Calu3 (cell line): ENCODE data around the gene TMEM266. TPM values are rescaled to one million over a fixed set of nuclear protein-coding genes. Genes with fewer than 3 reads are reported as not detected.
A peak's percentile ranks its signal among the peaks of the same experiment; 100 is the strongest.

Experiments
- BruUV-seq: library from RNA; stranded (reverse); fragments of 400-500 nt; replicated peaks from 2 replicates; lab custom pipeline; 2021; lab: Mats Ljungman, UMichigan
- CTCF ChIA-PET: fragments of 300-600 bp; sonication (Branson Sonifier 250); formaldehyde crosslinking; loops from one replicate; lab custom pipeline; 2022; ENCODE audit warnings: antibody characterized with exemption; lab: Charles Lee
- DNase-seq: peaks from one replicate; pipeline ENCODE4 v3.0.0; 2022
- H3K27ac Mint-ChIP-seq: one replicate; pipeline ENCODE4 v1.8.0; 2022; ENCODE audit warnings: mixed read lengths; ENCODE audit not compliant: unreplicated experiment
- H3K27me3 Mint-ChIP-seq: one replicate; pipeline ENCODE4 v1.8.0; 2022; ENCODE audit warnings: mixed read lengths; ENCODE audit not compliant: unreplicated experiment
- H3K36me3 Mint-ChIP-seq: one replicate; pipeline ENCODE4 v1.8.0; 2022; ENCODE audit warnings: mild to moderate bottlenecking, moderate library complexity, mixed read lengths; ENCODE audit not compliant: insufficient read depth, unreplicated experiment
- H3K4me1 Mint-ChIP-seq: one replicate; pipeline ENCODE4 v1.8.0; 2022; ENCODE audit warnings: mild to moderate bottlenecking, low read depth, mixed read lengths; ENCODE audit not compliant: unreplicated experiment
- H3K4me3 Mint-ChIP-seq: one replicate; pipeline ENCODE4 v1.8.0; 2022; ENCODE audit warnings: mild to moderate bottlenecking, low read depth, moderate library complexity, mixed read lengths; ENCODE audit not compliant: unreplicated experiment
- H3K9me3 Mint-ChIP-seq: one replicate; pipeline ENCODE4 v1.8.0; 2022; ENCODE audit warnings: low read depth, mixed read lengths; ENCODE audit not compliant: unreplicated experiment
- CTCF ChIP-seq: fragments of 200-600 bp; IDR thresholded peaks from one replicate; pipeline ENCODE4 v1.8.0; 2022; ENCODE audit warnings: antibody characterized with exemption; ENCODE audit not compliant: unreplicated experiment
- intact Hi-C: fragments of 100-400 bp; cut with micrococcal nuclease; formaldehyde crosslinking; loops from one replicate; pipeline ENCODE4 v1.10.0; 2022; ENCODE audit not compliant: unreplicated experiment
- total RNA-seq: library from RNA; stranded (reverse); gene quantifications from 2 replicates; pipeline ENCODE4 v1.2.3, GENCODE V29; 2022

Gene TMEM266
- total RNA-seq, 1 experiment from 2014 or later: not detected

- CTCF ChIA-PET: no interaction called here
- no TSS peak for BruUV-seq
- Mint-ChIP-seq H3K27me3 (no peaks in the 10 kb centered on the region), H3K9me3 (no peaks in the 10 kb centered on the region), H3K27ac (no peak overlapping the region), H3K36me3 (peaks cover 11% of the 10 kb centered on the region), H3K4me1 (no peaks in the 10 kb centered on the region), H3K4me3 (no peak overlapping the region)
- DNase-seq: no peak
- no peak for TF ChIP-seq CTCF
- intact Hi-C loops: no loop called here
These were observed 149.7 kb downstream of the TMEM266 start for GRCh38 chr15:76209523-76209922.

GRCh38 chr15:76209942-76210341 is 150.2 kb downstream of the TMEM266 start:
- intact Hi-C loops: no loop called here
- H3K9me3 Mint-ChIP-seq: no peaks in the 10 kb centered on the region
- TF ChIP-seq CTCF: no peak

GRCh38 chr15:76215634-76216033 is 155.8 kb downstream of the TMEM266 start:
- DNase-seq: no peak
- Mint-ChIP-seq H3K4me3 (no peak overlapping the region), H3K4me1 (peaks cover 29% of the 10 kb centered on the region), H3K27ac (no peak overlapping the region), H3K9me3 (peaks cover 4% of the 10 kb centered on the region), H3K27me3 (no peaks in the 10 kb centered on the region), H3K36me3 (peaks cover 15% of the 10 kb centered on the region)
- no TSS peak for BruUV-seq
- intact Hi-C loops: no loop called here
- TF ChIP-seq CTCF: no peak
- CTCF ChIA-PET: no interaction called here

More at GRCh38 chr15:76209942-76210341, 150.2 kb downstream of the TMEM266 start:
- no peak overlapping the region for H3K27ac Mint-ChIP-seq
- H3K36me3 Mint-ChIP-seq: peaks cover 11% of the 10 kb centered on the region
- BruUV-seq: no TSS peak
- H3K27me3 Mint-ChIP-seq: no peaks in the 10 kb centered on the region
- H3K4me3 Mint-ChIP-seq: no peak overlapping the region
- CTCF ChIA-PET: no interaction called here
- no peaks in the 10 kb centered on the region for H3K4me1 Mint-ChIP-seq
- DNase-seq: no peak

GRCh38 chr15:76217029-76217881 is 157.5 kb downstream of the TMEM266 start:
- BruUV-seq: no TSS peak
- intact Hi-C loops: loop anchor here (1.0 kb wide), 1 partner anchor 21 kb away; no protein-coding TSS in a partner anchor
- Mint-ChIP-seq H3K9me3 (peaks cover 4% of the 10 kb centered on the region), H3K27me3 (no peaks in the 10 kb centered on the region), H3K4me1 (peaks cover 29% of the 10 kb centered on the region), H3K4me3 (no peak overlapping the region), H3K36me3 (peaks cover 13% of the 10 kb centered on the region), H3K27ac (peak overlapping the region; percentile 3)
- CTCF ChIA-PET: interaction anchor here (0.6 to 1.3 kb wide), 4 partner anchors 10 to 124 kb away, joined by 3 to 9 read pairs (median 6); no protein-coding TSS in a partner anchor
- peak; percentile 57 for DNase-seq
- TF ChIP-seq CTCF: no peak
